COLO668 (cell line): ENCODE data around the gene TACC2.
"Not testable (repeated sequence)": the region's sequence is repeated elsewhere in the genome, so short reads cannot be mapped to it uniquely, and the experiment has no call there.

Experiments
- DNase-seq: peaks from one replicate; lab custom pipeline; 2025; ENCODE audit not compliant: unreplicated experiment; lab: John Stamatoyannopoulos, UW

TACC2 gene

GRCh38 chr10:122055252-122055651 lies 66.3 kb downstream of the TACC2 start:
- no peak for DNase-seq

DNA sequence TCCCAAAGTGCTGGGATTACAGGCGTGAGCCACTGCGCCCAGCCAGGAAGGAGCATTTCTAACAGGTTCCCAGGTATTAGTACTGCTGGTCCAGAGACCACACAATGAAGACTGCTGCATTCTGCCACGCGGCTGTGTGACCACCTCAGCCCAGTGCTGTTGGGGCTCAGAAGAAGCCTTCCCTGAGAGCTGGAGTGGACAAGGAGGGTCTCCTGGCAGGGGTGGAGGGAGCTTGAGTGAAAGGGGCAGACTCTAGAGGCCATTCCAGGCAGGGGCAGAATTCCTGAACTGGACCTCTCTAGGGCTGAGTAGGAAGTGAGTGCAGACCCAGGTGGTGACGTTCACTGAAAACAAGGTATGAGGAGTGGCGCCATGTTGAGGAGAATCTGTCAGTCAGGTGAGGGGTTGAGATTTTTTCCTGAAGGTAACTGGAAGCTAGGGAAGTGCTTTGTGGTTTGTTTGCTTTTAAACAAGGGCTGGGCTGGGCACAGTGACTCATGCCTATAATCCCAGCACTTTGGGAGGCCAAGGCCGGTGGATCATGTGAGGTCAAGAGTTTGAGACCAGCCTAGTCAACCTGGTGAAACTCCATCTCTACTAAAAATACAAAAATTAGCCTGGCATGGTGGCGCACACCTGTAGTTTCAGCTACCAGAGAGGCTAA lies 67.6 kb downstream of the TACC2 start:
- DNase-seq = peak; percentile 9

DNA sequence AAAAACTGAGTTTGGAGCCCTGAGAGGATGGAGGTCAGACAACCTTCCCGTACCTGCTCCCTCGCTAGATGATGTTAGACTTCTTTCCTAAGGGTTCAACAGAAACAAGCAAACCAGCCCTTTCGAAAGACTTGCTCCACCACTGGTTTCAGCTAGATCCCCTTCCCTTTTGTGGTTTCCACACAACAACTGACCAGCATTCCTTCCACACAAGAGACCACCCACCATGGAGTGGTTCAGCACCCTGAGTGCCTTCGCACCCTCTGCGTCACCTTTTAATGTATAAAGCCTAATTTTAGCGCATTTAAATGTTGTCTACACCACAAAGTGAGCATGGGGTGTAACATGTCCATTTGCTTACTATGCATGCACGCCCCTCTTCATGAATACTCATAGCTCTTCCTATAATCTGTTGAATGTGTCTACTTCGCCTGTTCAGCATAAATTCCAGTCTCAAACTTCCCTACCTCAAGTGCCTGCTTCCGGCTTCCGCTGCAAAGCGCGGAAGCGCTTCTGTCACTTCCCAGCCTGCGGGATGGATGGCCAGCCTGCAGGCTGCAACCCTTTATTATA lies 69.0 kb downstream of the TACC2 start:
- DNase-seq = no peak

DNA sequence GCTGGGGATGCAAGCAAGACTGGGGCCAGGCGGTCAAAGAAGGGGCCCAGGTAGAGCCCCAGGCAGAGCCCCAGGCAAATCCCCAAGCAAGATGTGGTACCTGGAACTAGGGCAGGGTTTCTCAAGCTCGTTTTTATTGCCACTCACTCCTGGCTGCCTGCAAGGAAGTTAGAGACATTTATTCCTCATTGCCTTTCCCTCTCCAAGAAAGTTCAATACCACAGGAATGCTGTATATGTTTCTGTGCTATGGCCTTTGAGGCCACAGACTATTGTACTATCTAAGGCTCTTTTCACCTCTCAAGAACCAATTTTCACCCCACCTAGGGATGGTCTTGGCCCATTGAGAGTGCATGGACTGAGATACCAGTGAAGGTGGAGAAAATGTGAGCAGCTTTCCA lies 71.3 kb downstream of the TACC2 start:
- DNase-seq = no peak

- DNase-seq = peak; percentile 66
These were observed 74.1 kb downstream of the TACC2 start for GRCh38 chr10:122062831-122063674.

GRCh38 chr10:122066337-122066939 lies 77.5 kb downstream of the TACC2 start:
- not testable (repeated sequence) for DNase-seq

DNA sequence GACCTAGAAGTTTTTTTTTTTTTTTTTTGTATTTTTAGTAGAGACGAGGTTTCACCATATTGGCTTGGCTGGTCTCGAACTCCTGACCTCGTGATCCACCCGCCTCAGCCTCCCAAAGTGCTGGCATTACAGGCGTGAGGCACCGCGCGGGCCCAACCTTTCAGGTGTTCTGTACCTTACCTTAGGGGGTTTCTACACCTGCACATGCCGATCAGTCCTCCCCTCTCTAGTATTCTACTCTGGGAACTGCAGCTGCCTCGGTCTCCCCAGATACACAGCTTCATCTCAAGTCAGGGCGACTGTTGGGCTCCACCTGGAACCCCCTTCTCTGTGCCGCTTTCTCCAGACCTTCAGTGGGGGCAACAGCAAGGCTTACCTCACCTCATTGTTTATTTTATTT lies 79.9 kb downstream of the TACC2 start:
- no peak for DNase-seq

GRCh38 chr10:122072491-122072890 lies 83.5 kb downstream of the TACC2 start:
- DNase-seq = no peak

- no peak for DNase-seq
These were observed 84.5 kb downstream of the TACC2 start for GRCh38 chr10:122073508-122073907.

DNA sequence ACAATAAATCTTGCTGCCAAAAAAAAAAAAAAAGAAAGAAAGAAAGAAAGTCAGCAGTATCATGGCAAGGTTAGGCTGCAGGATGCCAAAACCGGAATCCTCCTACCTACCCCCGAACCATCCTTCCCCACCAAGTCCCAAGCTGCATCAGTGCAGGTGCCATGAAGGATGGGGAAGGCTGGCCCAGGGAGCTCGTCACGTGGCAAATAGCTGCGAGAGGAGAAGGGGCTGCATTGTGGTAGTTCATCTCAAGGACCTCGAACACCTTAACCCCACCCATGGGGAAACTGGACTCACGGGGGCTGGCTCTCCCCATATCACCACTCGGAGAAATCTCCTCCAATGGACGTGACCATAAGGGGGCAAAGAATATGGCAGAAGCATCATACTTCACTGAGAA lies 86.2 kb downstream of the TACC2 start:
- DNase-seq = no peak

DNA sequence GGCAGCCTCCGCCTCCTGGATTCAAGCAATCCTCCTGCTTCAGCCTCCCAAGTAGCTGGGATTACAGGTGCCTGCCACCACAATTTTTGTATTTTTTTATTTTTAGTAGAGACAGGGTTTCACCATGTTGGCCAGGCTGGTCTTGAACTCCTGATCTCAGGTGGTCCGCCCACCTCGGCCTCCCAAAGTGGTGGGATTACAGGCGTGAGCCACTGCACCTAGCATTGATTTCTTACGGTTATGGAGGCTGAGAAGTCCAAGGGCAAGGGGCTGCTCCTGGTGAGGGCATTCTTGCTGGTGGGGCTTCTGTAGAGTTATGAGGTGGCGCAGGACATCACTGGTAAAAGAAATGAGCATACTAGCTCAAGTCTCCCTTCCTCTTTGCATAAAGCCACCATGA lies 86.9 kb downstream of the TACC2 start:
- not testable (repeated sequence) for DNase-seq

DNA sequence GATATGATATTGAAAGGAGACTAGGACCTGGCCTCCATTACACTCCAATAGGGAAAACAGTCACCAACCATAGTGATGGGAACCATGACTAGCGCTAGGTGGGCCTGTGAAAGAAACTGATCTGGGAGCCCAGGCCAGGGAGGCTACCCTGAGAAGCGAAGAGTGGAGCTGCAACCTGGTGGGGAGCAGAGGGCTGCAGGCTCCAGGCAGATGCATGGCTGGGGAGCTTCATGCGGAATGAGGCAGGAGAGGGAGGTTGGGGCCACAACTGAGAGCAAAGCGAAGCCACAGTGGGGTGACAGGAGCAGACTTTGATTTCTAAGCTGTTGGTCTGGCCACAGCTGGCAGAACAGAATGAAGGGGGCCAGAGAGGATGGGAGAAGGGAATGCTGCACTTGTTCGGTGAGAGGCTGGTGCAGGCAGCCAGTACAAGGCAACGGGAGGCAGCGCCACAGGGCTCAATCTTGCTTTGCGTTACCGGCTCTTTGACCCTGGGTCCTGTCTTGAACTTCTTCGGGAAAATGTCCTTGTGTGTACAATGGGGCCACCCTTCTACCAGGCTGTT lies 88.4 kb downstream of the TACC2 start:
- no peak for DNase-seq

DNA sequence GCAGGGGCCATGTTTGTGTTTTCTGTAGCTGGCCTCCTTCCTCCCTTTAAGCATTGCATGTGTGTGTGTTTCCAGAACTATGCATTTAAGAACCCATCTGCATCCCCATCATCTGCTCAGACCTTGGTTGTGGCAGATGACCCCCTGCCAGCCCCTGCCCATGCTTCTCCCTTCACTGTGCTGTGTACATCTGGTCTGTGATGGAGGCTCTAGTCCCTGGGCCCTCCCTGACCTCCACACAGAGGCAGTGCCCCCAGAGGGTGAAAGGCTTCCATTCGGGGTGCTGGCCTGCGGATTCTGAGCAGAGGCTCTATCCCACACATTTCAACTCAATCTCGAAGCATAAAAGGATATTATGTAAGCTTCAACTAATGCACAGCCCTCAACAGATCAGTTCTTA lies 89.4 kb downstream of the TACC2 start:
- DNase-seq = no peak

GRCh38 chr10:122078965-122079795 lies 90.2 kb downstream of the TACC2 start:
- no peak for DNase-seq

GRCh38 chr10:122082616-122083477 lies 93.9 kb downstream of the TACC2 start:
- no peak for DNase-seq

GRCh38 chr10:122083478-122084025 lies 94.6 kb downstream of the TACC2 start:
- DNase-seq = no peak

DNA sequence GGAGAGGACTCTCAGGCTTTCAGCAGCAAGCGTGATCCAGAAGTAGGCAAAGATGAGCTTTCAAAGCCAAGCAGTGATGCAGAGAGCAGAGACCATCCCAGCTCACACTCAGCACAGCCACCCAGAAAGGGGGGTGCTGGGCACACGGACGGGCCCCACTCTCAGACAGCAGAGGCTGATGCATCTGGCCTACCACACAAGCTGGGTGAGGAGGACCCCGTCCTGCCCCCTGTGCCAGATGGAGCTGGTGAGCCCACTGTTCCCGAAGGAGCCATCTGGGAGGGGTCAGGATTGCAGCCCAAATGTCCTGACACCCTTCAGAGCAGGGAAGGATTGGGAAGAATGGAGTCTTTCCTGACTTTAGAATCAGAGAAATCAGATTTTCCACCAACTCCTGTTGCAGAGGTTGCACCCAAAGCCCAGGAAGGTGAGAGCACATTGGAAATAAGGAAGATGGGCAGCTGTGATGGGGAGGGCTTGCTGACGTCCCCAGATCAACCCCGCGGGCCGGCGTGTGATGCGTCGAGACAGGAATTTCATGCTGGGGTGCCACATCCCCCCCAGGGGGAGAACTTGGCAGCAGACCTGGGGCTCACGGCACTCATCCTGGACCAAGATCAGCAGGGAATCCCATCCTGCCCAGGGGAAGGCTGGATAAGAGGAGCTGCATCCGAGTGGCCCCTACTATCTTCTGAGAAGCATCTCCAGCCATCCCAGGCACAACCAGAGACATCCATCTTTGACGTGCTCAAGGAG lies 95.5 kb downstream of the TACC2 start:
- no peak for DNase-seq

DNA sequence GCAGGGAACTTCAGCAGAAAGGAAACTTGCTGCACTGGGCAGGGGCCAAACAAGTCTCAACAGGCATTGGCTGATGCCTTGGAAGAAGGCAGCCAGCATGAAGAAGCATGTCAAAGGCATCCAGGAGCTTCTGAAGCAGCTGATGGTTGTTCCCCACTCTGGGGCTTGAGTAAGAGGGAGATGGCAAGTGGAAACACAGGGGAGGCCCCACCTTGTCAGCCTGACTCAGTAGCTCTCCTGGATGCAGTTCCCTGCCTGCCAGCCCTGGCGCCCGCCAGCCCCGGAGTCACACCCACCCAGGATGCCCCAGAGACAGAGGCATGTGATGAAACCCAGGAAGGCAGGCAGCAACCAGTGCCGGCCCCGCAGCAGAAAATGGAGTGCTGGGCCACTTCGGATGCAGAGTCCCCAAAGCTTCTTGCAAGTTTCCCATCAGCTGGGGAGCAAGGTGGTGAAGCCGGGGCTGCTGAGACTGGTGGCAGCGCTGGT lies 96.5 kb downstream of the TACC2 start:
- DNase-seq = no peak
